Mesendoderm (in vitro differentiated cells): Measurements from ENCODE around the gene TIMM13.

ENCODE experiments used
- DNase-seq: peaks from one replicate; pipeline ENCODE4 v3.0.0; 2013
- H2AK5ac ChIP-seq: 2 replicates; pipeline ENCODE4 v1.6.1; 2013; ENCODE audit warnings: low read length, inconsistent platforms
- H2BK120ac ChIP-seq: 2 replicates; pipeline ENCODE4 v1.6.1; 2013; ENCODE audit warnings: low read depth, mild to moderate bottlenecking, low read length, moderate library complexity, mixed read lengths
- H2BK15ac ChIP-seq: replicated peaks from 2 replicates; pipeline ENCODE4 v1.6.1; 2013; ENCODE audit warnings: low read depth, mild to moderate bottlenecking, moderate library complexity
- H2BK5ac ChIP-seq: 2 replicates; pipeline ENCODE4 v1.6.1; 2013; ENCODE audit warnings: low read length, inconsistent platforms
- H3K18ac ChIP-seq: 2 replicates; pipeline ENCODE4 v1.6.1; 2013; ENCODE audit warnings: mild to moderate bottlenecking, low read length, mixed read lengths
- H3K23ac ChIP-seq: one replicate; pipeline ENCODE4 v1.6.1; 2013; ENCODE audit warnings: low read length
- H3K27ac ChIP-seq: 2 replicates; pipeline ENCODE4 v1.5.1; 2013; ENCODE audit warnings: low read depth, mild to moderate bottlenecking, inconsistent platforms, low read length, moderate library complexity
- H3K27me3 ChIP-seq: 2 replicates; pipeline ENCODE4 v1.6.1; 2013; ENCODE audit warnings: low read length, control low read depth, mild to moderate bottlenecking, inconsistent platforms; ENCODE audit not compliant: insufficient read depth, poor library complexity
- H3K36me3 ChIP-seq: 2 replicates; pipeline ENCODE4 v1.6.1; 2013; ENCODE audit warnings: low read length, inconsistent platforms; ENCODE audit not compliant: control insufficient read depth, insufficient read depth
- H3K4ac ChIP-seq: one replicate; pipeline ENCODE4 v1.6.1; 2013; ENCODE audit warnings: low read depth, mild to moderate bottlenecking, low read length, moderate library complexity
- H3K4me1 ChIP-seq: 2 replicates; pipeline ENCODE4 v1.6.1; 2013; ENCODE audit warnings: low read depth, low read length, inconsistent platforms; ENCODE audit not compliant: control insufficient read depth
- H3K4me2 ChIP-seq: 2 replicates; pipeline ENCODE4 v1.6.1; 2013; ENCODE audit warnings: low read length
- H3K4me3 ChIP-seq: 2 replicates; pipeline ENCODE4 v1.5.1; 2013; ENCODE audit warnings: mild to moderate bottlenecking, low read length
- H3K56ac ChIP-seq: one replicate; pipeline ENCODE4 v1.6.1; 2013; ENCODE audit warnings: low read length
- H3K79me1 ChIP-seq: 2 replicates; pipeline ENCODE4 v1.6.1; 2013; ENCODE audit warnings: low read length, inconsistent platforms
- H3K79me2 ChIP-seq: 2 replicates; pipeline ENCODE4 v1.6.1; 2013; ENCODE audit warnings: mild to moderate bottlenecking, low read length; ENCODE audit not compliant: control insufficient read depth, insufficient read depth
- H3K9ac ChIP-seq: 2 replicates; pipeline ENCODE4 v1.6.1; 2013; ENCODE audit warnings: low read length, inconsistent platforms
- H4K5ac ChIP-seq: one replicate; pipeline ENCODE4 v1.6.1; 2013; ENCODE audit warnings: low read length
- H4K8ac ChIP-seq: one replicate; pipeline ENCODE4 v1.6.1; 2013; ENCODE audit warnings: low read depth, mild to moderate bottlenecking, control low read depth, low read length, moderate library complexity
- WGBS: extraction: QIAGEN DNeasy Blood & Tissue Kit; methylation state at CpG from one replicate; pipeline ENCODE4 v1.1.7; 2013; ENCODE audit warnings: low lambda C conversion rate, missing lambda C conversion rate; ENCODE audit not compliant: insufficient coverage; ENCODE audit errors: extremely low coverage; 5-methylcytosine and 5-hydroxymethylcytosine counted together

The TIMM13 gene

GRCh38 chr19:2376784-2377519 lies 50.4 kb downstream of the TIMM13 start:
- Histone ChIP-seq H2AK5ac (no peak overlapping the region), H3K56ac (no peak overlapping the region), H3K27me3 (no peaks in the 10 kb centered on the region), H3K27ac (no peak overlapping the region), H2BK120ac (no peak overlapping the region), H2BK15ac (no peak overlapping the region), H3K4me1 (no peaks in the 10 kb centered on the region), H3K36me3 (no peaks in the 10 kb centered on the region), H3K4me3 (no peak overlapping the region), H4K8ac (no peak overlapping the region), H3K23ac (no peak overlapping the region), H3K4me2 (no peak overlapping the region), H2BK5ac (no peak overlapping the region), H3K18ac (no peak overlapping the region), H3K9ac (no peak overlapping the region), H3K4ac (no peak overlapping the region), H3K79me1 (no peaks in the 10 kb centered on the region), H3K79me2 (no peaks in the 10 kb centered on the region), H4K5ac (no peak overlapping the region)
- no CpG with 5 or more reads among the region's 15 CpGs for WGBS
- no peak for DNase-seq
